Limb (tissue), 2 donors: ENCODE data around the gene SPAG7.

Experiments
- DNase-seq, 2 donors: peaks; one replicate each; pipeline ENCODE4 v3.0.0-alpha.2; 2016; ENCODE audit errors: extremely low spot score in 2 of 2

SPAG7 gene

GRCh38 chr17:4967539-4968485 is at the start of gene SPAG7:
SPAG7 (minus strand) TSS chr17:4967817; CDS start chr17:4967804, 13 bp downstream.
- DNase-seq, result peak; percentile 96 to 99

- no peak for DNase-seq
Observed at GRCh38 chr17:5014357-5014756, 46.7 kb upstream of the SPAG7 start.

DNA sequence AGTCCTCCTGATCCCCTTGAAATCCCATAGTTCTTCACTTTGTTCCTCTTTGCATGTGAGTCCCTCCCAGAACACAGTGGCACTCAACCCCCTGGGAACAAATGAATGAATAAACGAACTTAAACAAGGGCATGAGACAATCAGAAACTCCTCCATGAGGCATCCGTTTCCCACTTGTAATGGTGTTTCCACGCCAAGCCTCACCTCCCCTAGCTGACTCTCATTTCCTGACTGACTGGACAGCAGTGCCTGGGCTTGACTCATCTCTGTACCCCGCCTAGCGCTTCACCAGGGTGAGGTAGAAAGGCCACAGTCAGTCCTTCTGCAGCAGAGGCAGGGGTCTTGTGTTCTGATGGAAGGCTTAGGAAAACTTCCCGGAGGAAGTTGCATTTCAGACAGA is 44.3 kb upstream of the SPAG7 start:
- peak in 1 of 2 donors; percentile 7 for DNase-seq

DNA sequence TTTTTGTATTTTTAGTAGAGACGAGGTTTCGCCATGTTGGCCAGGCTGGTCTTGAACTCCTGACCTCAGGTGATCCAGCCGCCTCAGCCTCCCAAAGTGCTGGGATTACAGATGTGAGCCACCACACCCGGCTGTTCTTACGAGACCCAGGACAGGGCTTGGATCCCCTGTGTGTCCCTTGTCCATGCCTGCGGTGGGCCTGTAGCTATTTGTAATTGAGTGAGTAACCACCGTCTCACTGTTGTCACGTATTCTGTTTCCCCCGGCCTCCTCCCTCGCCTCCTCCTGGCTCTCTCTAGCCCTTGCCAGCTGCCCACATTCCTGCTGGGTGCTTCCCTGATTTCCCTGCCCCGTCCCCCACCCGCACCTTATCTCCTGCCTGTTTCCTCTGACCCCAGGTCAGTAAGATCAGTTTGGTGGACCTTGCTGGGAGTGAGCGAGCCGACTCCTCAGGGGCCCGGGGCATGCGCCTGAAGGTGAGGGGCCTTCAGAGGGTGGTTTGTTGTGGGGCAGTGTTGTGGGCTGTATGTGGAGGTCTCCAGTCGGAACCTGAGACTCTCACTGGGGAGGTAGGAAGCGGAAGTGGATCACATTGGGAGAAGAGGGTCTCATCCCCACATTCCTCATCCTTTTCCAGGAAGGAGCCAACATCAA is 35.7 kb upstream of the SPAG7 start:
- DNase-seq, result no peak

DNA sequence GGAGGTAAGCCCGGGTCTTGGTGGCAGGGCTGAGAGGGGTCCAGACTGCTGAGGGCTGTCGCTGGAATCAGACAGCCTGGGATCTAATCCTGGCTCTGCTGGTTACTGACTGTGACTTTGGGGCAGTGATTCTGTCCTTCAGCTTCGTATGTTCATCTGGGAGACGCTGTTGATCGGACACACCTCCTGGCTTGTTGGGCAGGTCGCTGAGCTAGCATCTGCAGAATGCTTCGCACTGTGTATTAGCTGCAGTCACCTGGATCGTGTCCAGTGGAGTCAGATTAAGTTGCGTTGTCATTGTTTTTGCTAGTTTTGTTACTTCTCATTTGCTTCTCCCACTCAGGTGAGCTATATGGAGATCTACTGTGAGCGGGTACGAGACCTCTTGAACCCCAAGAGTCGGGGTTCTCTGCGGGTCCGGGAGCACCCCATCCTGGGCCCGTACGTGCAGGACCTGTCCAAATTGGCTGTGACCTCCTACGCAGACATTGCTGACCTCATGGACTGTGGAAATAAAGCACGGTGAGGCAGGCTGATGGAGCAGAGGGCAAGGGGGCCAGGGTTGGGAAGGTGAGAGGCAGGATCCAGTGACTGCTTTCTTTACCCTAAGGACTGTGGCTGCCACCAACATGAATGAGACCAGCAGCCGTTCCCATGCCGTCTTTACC is 34.6 kb upstream of the SPAG7 start:
- no peak for DNase-seq

GRCh38 chr17:5000237-5000639 is 32.6 kb upstream of the SPAG7 start:
- DNase-seq, result no peak

DNA sequence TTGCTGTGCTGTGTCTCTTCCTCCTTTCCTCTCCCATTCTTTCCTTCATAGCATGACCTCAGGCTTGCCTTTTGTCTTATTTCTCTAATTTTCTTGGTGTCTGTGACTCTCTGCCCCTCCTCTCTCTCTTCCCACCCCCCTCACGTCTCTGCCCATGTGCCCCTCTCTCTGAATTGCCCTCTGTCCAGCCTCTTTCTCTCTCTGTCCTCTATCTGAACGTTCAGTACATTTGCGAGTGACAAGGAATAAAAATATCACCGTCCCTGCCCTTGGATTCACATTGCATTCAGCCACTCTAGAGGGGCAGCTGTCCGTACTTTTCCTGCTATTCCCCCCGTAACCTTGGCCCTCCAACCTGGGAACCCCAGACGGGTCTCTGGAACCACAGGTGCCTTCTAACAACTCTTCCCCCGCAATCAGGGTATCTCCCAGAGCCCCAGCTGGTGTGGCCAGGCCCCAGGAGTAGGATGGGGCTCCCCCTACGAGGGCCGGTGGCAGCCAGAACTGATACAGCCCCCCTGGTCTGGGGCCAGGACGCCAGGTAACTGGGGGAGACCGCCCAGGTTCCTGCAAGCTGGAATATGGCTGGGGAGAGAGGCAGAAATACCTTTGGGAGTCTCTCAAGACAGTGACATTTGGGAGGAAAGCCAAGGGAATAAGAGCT is 31.9 kb upstream of the SPAG7 start:
- DNase-seq, result no peak

DNA sequence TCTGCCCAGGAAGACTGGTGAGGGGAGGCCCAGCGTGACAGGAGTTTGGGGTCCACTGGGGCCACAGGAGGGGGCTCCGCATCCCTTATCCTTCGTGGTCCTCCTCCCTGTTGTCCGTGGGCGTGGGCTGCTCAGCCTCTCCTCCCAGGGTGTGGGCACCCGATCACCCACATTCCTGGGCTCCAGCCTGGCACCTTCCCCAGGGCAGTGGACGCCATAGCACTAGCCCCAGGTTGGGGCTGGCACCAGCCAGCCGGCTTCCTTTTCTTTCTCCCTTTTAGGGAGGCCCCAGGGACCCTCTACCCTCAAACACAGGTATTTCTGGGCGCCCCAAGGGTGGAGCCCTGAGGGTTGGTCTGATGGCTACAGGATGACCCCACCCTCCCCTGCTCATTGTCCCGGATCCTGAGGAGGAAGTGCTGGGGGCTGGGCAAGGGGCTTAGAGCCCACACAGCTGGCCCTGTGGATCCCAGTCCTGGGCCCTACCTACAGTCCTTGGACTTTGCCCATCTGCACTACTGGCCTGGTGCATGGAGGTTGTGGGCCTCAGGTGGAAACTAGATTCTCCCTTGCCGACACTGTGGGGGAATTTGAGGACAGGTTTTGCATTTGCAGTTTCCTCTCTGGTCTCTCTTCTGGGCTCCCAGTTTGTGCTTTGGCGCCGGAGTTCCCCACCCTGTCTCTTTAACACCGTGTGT is 31.3 kb upstream of the SPAG7 start:
- no peak for DNase-seq

DNA sequence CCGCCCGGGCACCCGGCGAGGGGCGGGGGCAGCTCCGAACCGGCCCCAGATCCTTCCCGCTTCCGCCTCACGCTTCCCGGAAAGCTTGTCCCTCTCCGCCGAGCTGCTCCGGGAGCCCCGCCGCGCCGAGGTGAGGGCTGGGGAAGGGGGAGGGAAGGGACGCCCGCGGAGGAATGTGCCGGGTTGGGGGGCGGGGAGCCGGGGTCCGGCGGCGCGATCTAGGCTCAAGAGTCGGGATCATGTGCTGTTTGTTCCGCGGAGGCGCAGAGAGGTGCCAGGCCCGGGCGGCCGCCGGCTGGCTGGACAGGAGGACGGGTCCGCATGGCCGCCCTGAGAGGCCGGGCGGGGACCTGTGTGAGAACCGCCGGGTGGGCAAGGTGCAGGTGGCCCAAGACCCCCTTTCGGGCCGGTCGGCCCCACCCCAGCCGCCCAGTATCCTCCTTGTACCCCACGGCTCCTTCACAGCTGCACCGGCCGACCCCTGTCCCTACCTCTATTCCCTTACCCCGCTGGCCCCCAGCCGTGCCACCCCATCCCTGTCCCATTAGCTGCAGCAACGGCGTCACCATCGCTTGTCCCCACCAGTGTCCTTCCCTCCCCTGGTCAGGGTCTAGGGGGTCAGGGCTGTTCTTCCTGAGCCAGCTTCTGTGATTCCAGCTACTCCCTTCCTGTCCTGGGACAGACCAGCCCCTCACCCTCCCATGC is 30.6 kb upstream of the SPAG7 start:
- DNase-seq, result no peak

DNA sequence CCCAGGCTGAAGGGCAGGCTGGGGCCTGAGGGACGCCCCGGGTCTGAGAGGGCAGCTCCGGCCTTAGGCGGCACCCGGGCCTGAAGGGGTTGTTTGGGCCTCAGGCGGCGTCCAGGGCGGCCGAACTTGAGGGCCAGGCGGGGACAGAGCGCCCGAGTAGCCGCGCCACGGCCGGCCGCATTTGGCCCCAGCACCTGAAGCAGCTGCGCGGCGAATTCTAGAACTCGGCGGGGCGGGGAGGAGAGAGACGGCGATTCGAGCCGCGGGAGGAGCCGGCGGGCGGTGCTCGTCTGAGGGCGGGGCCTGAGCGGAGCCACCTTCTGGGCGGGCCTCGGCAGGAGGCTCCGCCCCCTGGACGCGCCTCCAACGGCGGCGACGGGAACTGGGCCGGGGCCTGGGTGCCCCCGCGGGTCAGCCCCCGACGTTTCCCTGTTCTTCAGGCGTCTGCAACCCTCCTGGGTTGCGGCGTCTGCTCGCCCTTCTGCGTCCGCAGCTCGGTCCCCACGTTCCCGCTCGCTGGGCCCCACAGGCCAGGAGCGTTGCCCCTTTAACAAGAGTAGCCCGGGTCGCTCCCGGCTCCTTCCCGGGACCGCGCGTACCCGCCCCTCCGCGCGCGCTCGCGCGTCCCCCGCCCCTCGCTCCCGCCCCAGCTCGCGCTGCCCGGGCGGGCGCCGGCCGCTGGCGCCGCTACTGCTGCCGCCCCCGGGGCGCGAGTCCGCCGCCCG is 29.8 kb upstream of the SPAG7 start, which contains the start of the genes INCA1 and KIF1C:
Gene INCA1 (minus strand): TSS at position 221 of the 725 bp plus-strand sequence. CDS start 3,085 bp downstream, outside the sequence.
Gene KIF1C (plus strand): TSS at position 649 of the 725 bp plus-strand sequence. CDS start 2,297 bp downstream, outside the sequence.
- DNase-seq, result peak; percentile 93 to 95

GRCh38 chr17:4994081-4994595 is 26.5 kb upstream of the SPAG7 start:
- DNase-seq, result no peak

- DNase-seq, result peak; percentile 7 to 49
Observed at GRCh38 chr17:4987767-4988567, 20.4 kb upstream of the SPAG7 start.

- DNase-seq, result peak; percentile 73 to 90
Observed at GRCh38 chr17:4986951-4987766, 19.5 kb upstream of the SPAG7 start, which contains the start of gene CAMTA2. CAMTA2 (minus strand) TSS chr17:4987675; CDS start chr17:4986222, 1,453 bp downstream.

DNA sequence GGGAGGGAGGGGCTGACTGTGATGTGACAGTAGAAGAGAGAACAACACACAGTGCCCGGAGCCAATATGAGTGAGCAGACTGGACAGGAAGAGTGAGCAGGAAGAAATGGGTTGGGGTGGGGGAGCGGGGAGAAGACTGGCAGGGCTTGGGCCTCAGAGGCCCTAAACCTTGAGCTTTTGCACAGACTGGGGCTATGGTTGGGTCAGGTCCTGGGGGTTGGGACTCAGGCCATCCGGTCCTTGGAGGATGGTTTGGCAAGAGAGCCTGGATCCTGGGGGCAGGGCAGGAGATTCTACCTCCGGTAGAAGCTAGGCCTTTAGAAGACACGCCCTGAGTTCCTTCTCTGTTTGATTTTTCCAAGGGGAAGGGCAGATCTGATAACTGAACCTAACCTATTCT is 18.8 kb upstream of the SPAG7 start:
- no peak for DNase-seq

GRCh38 chr17:4982305-4982704 is 14.7 kb upstream of the SPAG7 start:
- no peak for DNase-seq

GRCh38 chr17:4980644-4981216 is 13.1 kb upstream of the SPAG7 start:
- DNase-seq, result peak; percentile 46 to 59

GRCh38 chr17:4978726-4979125 is 11.1 kb upstream of the SPAG7 start:
- no peak for DNase-seq
